NCI-H774 (cell line): Measurements from ENCODE around the gene CDK1.
"Not testable (repeated sequence)": the region's sequence is repeated elsewhere in the genome, so short reads cannot be mapped to it uniquely, and the experiment has no call there.

ENCODE experiments used
- DNase-seq: peaks from one replicate; lab custom pipeline; 2025; lab: John Stamatoyannopoulos, UW

CDK1 gene

DNA sequence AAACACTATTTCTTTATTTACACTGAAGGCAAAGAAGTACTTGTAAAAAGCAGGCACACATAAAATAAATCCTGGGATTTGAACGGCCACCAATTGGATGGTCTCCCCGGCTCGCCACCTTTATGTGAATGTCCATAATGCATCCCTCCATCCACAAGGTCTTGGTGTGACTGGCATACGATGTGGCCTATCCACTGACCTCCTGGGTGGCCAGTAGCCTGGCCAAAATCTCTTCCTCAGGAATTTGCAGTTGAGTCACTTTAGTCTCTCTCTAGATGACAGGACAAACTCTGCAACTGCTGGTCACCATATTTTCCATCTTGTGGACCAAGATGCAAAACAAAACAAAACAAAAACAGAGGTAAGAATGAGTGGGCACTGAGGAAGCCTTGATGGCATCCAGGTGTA is 39.1 kb downstream of the CDK1 start:
- no peak for DNase-seq

GRCh38 chr10:60818134-60818770 is 40.0 kb downstream of the CDK1 start:
- no peak for DNase-seq

- DNase-seq = no peak
These were observed 41.0 kb downstream of the CDK1 start for GRCh38 chr10:60819271-60819670.

- no peak for DNase-seq
These were observed 41.9 kb downstream of the CDK1 start for GRCh38 chr10:60820093-60820754.

GRCh38 chr10:60821656-60822055 is 43.4 kb downstream of the CDK1 start:
- DNase-seq = no peak

- no peak for DNase-seq
These were observed 44.5 kb downstream of the CDK1 start for GRCh38 chr10:60822809-60823208.

DNA sequence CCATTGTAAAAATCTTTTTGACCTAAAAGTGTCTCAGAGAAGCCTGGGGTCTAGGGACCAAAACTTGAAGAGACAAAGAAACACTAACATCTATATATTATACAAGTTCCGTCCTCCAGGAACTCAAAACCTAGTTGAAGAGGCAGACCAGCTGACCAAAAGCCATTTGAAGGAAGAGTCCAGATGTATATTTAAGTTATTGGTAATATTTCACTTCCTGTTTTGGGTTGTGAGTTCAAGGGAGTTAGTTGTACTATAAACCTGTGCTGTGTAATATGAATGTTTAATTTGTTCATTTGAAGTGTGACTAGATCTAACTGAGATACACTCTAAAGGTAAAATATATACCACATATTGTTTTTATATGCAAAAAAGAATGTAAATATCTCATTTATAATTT is 45.0 kb downstream of the CDK1 start:
- DNase-seq = no peak

DNA sequence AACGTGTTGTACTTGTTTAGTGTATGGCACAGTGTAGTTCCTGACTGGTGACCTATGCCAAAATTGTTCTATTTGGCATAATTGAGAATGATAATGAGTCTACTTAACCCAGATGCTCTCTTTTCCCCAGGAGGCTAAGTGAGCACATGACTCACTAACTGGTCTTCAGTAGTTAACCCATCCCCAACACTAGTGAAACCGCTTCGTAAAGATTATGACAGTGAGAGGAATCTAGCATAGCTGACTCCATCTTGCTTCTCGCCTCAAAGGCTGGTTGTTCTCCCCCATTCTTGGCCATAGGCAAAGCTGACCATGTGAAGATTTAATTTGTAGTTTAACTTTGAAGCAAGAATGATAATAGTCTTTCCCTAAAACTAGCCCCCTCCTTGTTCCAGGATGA is 47.2 kb downstream of the CDK1 start:
- DNase-seq = no peak

- no peak for DNase-seq
These were observed 49.7 kb downstream of the CDK1 start for GRCh38 chr10:60827791-60828488.

DNA sequence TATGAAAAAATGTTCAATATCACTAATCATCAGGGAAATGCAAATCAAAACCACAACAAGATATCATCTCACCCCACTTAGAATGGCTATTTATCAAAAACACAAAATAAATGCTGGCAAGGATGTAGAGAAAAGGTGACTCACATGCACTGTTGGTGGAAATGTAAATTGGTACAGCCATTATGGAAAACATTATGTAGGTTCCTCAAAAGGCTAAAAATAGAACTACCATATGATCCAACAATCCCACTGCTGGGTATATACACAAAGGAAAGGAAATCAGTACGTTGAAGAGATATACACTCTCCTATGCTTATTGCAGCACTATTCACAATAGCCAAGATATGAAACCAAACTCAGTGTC is 50.2 kb downstream of the CDK1 start:
- DNase-seq = no peak

GRCh38 chr10:60832136-60832535 is 53.9 kb downstream of the CDK1 start:
- not testable (repeated sequence) for DNase-seq

- no peak for DNase-seq
These were observed 56.1 kb downstream of the CDK1 start for GRCh38 chr10:60834401-60834800.

- no peak for DNase-seq
These were observed 56.8 kb downstream of the CDK1 start for GRCh38 chr10:60835049-60835448.

DNA sequence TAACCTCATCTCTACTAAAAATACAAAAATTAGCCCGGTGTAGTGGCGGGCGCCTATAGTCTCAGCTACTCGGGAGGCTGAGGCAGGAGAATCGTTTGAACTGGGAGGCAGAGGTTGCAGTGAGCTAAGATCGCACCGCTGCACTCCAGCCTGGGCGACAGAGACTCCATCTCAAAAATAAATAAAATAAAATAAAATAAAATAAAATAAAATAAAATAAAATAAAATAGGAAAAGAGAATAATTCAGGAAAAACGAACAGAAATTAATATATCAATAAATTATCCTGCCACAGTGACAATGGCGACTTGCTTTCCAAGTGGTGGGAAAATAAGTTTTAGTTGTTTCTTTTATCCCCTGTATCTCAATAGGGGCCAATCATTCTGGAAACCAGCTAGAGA is 62.9 kb downstream of the CDK1 start:
- not testable (repeated sequence) for DNase-seq

- DNase-seq = no peak
These were observed 64.4 kb downstream of the CDK1 start for GRCh38 chr10:60842694-60843093.
